ENCODE data around the gene KRTAP12-1.

The KRTAP12-1 gene

DNA sequence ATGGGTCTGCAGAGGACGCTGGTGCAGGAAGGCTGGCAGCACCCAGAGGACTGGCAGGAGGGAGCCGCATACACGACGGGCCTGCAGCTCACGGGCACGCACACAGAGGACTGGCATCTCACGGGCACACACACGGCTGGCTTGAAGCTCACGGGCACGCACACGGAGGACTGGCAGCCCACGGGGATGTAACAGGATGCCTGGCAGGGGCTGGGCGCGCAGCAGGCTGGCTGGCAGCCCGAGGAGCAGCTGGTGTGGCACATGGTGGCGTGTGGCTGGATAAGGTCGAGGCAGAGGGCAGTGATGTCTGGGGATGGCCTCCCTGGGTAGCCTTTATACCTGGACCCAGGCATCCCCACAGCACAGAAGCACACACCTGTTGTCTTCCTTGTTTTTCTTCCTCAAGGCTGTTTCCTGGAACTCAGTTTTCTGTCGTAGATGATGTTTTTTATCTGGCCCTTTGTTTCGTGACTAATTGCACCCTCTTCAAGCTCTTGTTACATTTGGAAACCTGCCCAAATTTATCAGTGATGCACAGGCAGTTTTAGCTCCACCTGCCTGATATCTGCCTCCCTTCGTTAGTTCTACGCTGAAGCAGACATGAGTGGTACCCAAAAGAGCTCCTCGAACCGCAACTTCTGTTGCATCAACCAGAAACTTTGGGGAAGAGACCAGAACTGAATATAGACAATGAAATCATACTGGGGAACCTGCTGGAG, at the start of gene KRTAP12-1:
Gene KRTAP12-1, minus strand, starts transcription at position 303 of the 719 bp plus-strand sequence. Its CDS starts 40 bp downstream, at position 263.
- DNase-seq (ENCODE audit: low read depth in 2 of 2): no peak

- no peak for DNase-seq (ENCODE audit: low read depth in 2 of 2)
Measured at GRCh38 chr21:44730951-44731579, 49.1 kb upstream of the KRTAP12-1 start.

GRCh38 chr21:44730028-44730395, 48.0 kb upstream of the KRTAP12-1 start:
- no peak for DNase-seq (ENCODE audit: low read depth in 2 of 2)

DNA sequence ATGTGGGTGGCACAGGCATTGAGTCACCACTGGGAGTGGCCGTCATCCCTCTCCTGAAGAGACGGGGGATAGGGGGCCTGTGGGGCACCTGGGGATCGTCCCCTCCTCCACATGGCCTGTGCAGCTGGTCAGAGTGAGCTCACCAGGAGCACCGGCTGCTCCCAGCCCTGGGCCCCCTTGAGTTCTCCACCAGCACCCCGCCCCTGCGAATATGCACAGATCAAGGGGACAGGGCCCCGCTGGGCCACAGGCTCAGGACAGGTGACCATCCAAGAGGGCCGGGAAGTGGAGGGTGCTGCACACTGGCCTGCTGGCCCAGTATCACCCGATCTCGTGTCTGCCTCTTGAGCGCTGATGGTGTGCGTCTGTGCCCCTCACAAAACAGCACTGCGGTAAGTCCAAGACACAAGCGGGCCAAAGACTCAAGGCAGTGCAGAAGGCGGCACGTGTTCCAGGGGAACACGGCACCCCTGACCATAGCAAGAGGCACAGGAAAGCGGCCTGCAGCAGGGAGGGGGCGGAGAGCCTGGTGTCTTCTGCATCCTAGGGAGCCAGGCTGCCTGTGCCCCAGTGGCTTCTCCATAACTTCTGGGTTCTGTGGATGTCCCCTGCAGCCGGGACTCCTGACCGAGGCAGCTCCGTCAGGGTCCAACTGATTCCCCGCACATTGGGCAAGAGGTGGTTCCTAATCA, 47.5 kb upstream of the KRTAP12-1 start:
- DNase-seq (ENCODE audit: low read depth in 2 of 2): no peak

DNA sequence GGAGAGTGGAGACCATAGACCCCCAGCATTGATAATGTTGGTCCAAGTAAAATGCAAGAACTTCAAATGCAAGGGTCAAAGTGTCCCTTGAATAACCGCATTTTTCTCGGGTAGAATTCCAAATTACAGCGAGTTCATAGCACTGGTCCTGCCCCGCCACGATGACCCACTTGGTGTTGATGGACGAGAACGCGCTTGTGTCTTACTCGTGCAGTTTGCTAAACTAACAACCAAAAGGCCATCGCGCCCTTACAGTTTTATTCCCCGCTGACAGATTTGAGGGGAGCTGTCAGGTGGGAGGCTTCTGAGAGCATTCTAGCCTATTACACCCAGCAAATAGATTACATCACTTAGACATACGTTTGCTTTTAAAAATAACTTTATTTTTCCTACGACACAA, 46.8 kb upstream of the KRTAP12-1 start:
- DNase-seq (ENCODE audit: low read depth in 2 of 2): no peak

DNA sequence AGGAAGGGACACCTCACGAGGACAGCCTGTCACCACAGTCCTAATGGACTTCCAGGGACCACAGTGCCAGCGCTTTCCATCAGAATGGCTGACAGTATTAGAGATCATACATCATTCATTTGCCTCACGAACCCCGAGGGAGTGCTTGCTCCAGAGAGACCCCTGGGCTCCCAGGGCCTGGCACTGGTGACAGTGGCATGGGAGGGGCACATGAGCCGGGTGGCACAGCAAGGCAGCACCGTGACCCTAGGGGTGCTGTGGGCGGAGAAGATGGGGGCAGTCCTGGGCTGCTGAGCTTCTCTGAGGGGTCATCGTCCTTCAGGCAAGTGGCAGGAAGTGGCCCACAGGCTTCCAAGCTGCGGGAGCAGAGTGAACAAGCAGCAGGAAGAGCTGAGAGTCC, 45.8 kb upstream of the KRTAP12-1 start:
- no peak for DNase-seq (ENCODE audit: low read depth in 2 of 2)

DNA sequence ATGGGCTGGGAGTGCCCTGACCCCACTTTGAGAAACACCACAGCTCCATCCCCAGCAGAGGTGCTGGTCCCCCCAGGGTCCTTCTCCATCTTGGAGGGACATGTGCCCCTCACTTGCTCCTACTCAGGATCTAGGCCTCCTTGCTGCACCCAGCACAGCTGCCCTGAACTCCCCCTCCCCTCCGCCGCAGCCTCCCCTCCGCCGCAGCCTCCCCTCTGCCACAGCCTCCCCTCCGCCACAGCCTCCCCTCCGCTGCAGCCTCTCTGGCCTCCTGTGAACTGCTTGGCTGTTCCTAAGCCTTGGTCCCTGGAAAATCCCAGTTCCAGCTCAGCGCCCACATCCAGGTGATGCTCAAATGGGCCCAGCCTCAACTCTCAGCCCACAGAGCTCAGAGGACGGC, 45.4 kb upstream of the KRTAP12-1 start:
- no peak for DNase-seq (ENCODE audit: low read depth in 2 of 2)

GRCh38 chr21:44726826-44727225, 44.9 kb upstream of the KRTAP12-1 start:
- DNase-seq (ENCODE audit: low read depth in 2 of 2): no peak

DNA sequence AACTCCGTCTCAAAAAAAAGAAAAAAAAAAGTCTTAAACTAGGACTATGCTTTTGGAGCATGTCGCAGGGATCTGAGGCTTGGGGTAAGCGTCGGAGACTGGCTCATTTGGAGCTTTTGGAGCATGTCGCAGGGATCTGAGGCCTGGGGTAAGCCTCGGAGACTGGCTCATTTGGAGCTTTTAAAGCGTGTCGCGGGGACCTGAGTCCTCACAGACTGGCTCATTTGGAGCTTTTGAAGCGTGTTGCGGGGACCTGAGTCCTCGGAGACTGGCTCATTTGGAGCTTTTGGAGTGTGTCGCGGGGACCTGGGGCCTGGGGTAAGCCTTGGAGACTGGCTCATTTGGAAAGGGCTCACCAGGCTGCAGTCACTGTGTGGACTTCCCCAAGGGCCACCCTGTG, 43.0 kb upstream of the KRTAP12-1 start:
- DNase-seq (ENCODE audit: low read depth in 2 of 2): no peak

GRCh38 chr21:44724196-44724595, 42.2 kb upstream of the KRTAP12-1 start:
- DNase-seq (ENCODE audit: low read depth in 2 of 2): no peak

GRCh38 chr21:44723177-44724131, 41.5 kb upstream of the KRTAP12-1 start:
- DNase-seq (ENCODE audit: low read depth in 2 of 2): no peak

DNA sequence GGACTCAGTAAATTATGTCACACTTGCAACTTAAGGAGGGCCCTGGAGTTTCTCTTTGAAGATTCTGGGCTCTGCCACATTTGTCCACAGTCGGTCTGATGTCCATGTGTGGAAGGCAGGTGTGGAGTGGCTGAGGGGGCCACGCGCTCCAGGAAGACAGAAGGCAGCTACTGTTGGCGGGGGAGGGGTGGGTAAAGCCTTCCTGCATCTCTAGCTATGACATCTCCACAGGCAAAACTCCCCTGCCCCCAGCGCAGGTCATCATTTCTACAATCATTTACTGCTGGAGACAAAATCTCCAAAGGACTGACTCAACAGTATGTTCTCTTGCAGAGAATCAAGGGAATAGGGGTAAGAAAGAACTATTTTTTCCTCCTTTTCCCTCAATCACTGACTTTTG, 40.8 kb upstream of the KRTAP12-1 start:
- DNase-seq (ENCODE audit: low read depth in 2 of 2): no peak

GRCh38 chr21:44720170-44720569, 38.2 kb upstream of the KRTAP12-1 start:
- DNase-seq (ENCODE audit: low read depth in 2 of 2): no peak

DNA sequence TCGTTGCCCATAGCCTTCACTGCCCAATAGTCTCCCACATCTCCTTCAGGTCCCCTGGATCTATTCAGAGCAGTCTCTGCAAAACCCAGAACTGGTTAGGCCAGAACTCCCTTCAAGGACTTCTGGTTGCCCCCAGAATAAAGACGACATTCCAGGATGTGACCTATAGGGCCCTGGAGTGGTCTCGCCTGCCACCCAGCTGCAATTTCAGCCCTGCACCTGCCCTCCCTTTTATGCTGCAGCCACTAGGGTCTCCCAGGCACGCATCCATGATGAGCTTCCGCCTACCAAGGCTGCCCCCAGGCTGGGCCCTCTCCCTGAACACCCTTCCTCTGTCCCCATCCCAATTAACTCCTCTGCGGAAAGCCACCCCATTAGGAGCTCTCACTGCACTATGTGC, 36.6 kb upstream of the KRTAP12-1 start:
- DNase-seq (ENCODE audit: low read depth in 2 of 2): no peak

- DNase-seq (ENCODE audit: low read depth in 2 of 2): no peak
Measured at GRCh38 chr21:44718093-44718492, 36.1 kb upstream of the KRTAP12-1 start.

- DNase-seq (ENCODE audit: low read depth in 2 of 2): peak; percentile 8 to 11
Measured at GRCh38 chr21:44716984-44717383, 35.0 kb upstream of the KRTAP12-1 start.

DNA sequence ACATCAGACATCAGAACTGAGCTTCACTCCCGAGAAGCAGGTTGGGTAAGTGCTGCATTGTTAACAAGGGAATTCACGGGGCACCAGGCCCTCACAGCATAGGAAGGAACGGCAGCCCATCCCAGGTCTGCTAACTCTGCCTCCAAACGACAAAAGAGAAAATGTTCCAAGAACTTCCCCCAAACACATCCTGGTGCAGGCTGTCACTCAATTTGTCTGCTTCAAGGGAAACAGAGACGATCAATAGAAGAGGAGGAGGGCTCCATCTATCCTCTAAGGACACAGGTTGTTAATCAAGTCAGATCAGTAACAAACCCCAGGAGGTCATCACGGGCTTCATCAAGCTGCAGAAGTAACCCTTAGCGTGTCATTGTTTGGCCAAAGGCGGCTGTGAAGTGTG, 32.9 kb upstream of the KRTAP12-1 start:
- no peak for DNase-seq (ENCODE audit: low read depth in 2 of 2)

GRCh38 chr21:44713846-44714245, 31.9 kb upstream of the KRTAP12-1 start:
- no peak for DNase-seq (ENCODE audit: low read depth in 2 of 2)

DNA sequence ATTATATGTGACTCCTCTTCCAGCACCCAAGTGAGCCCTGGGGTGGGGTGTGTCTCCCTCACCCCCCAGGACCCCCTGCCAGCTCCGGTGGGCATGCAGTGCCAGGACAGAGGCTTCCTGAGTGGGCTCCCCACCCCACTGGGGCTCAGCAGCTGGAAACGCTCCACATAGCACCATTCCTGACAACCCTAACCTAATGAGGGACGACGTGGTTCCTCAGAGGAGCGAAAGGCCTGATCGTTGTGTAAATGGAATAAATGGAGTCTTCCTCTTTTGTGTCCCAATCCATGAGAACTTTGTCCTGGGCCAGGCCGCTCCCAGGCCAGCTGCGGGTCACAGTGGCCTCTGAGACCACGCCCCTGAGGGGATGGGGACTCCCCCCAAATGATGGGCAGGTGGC, 31.2 kb upstream of the KRTAP12-1 start:
- no peak for DNase-seq (ENCODE audit: low read depth in 2 of 2)

DNA sequence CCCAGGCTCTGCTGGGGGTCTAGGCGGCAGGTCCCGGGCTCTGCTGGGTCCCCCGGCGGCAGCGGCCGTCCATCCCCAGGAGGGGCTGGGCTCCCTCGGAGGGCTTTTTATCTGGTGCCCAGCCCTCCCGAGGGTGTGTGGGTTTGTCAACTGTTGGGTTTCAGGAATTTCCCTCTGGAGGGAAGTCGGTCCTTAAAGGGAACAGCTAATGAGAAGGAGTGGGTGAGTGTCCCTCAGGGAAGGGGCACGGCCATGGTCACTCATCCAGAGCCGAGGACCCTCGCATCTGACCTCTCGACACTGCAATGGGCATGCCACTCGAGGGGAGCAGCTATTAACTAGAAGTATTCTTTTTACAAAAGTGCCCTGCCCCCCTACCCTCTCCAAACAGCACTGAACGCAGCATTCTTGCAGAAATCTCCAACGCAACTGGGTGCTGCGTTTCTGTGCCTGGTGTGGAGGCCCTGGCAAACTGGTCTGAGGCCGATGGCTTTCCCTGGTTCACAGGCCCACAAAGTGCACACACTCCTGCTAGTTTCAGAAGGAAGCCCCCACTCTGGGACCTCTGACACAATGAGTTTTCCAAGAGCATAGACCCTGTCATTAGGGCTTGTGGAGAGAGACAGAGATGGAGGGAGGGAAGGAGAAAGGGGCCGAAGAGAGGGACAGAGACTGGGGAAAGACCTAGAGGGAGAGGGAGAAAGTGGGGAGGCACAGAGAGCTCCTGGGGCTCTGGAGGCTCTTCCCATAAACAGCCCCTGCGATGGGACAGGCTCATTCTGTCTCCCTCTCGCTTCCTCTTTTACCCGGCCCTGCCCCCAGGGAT, 30.5 kb upstream of the KRTAP12-1 start:
- DNase-seq (ENCODE audit: low read depth in 2 of 2): no peak
